Mesenchymal stem cell (in vitro differentiated cells and primary cell): ENCODE measurements around the gene MT4. TPM values are rescaled to one million over a fixed set of nuclear protein-coding genes. Genes with fewer than 3 reads are reported as not detected.
A peak's percentile ranks its signal among the peaks of the same experiment; 100 is the strongest.

Source experiments
- DNase-seq: peaks from one replicate; pipeline ENCODE4 v3.0.0-alpha.2; 2013
- H2AFZ ChIP-seq: one replicate; pipeline ENCODE4 v1.6.1; 2013; ENCODE audit warnings: low read depth, mild to moderate bottlenecking, control low read depth, inconsistent platforms, low read length, moderate library complexity
- H2AK5ac ChIP-seq: 2 replicates; pipeline ENCODE4 v1.6.1; 2013; ENCODE audit warnings: low read length, moderate library complexity, mild to moderate bottlenecking, inconsistent platforms; ENCODE audit not compliant: severe bottlenecking
- H2BK120ac ChIP-seq: one replicate; pipeline ENCODE4 v1.6.1; 2013; ENCODE audit warnings: low read depth, mild to moderate bottlenecking, inconsistent platforms, low read length, moderate library complexity
- H2BK12ac ChIP-seq, 2 experiments: one replicate each; pipeline ENCODE4 v1.6.1; 2013; ENCODE audit warnings: inconsistent platforms in 2 of 2, low read length in 2 of 2, mild to moderate bottlenecking in 2 of 2, moderate library complexity in 2 of 2, control low read depth in 1 of 2
- H2BK15ac ChIP-seq: one replicate; pipeline ENCODE4 v1.6.1; 2013; ENCODE audit warnings: mild to moderate bottlenecking, low read depth, inconsistent platforms; ENCODE audit not compliant: poor library complexity, severe bottlenecking
- H2BK5ac ChIP-seq: 2 replicates; pipeline ENCODE4 v1.6.1; 2013; ENCODE audit warnings: low read depth, mild to moderate bottlenecking, low read length, control low read depth, inconsistent platforms; ENCODE audit not compliant: poor library complexity, severe bottlenecking
- H3K14ac ChIP-seq, 2 experiments: one replicate each; pipeline ENCODE4 v1.6.1; 2013; ENCODE audit warnings: inconsistent platforms in 2 of 2, low read length in 2 of 2, control low read depth in 1 of 2, mild to moderate bottlenecking in 1 of 2, moderate library complexity in 1 of 2
- H3K18ac ChIP-seq, 2 experiments: one replicate each; pipeline ENCODE4 v1.6.1; 2013; ENCODE audit warnings: inconsistent platforms in 2 of 2, low read length in 2 of 2, control low read depth in 1 of 2, low read depth in 1 of 2, mild to moderate bottlenecking in 1 of 2
- H3K23ac ChIP-seq, 2 experiments: one replicate each; pipeline ENCODE4 v1.6.1; 2013; ENCODE audit warnings: inconsistent platforms in 2 of 2, low read length in 2 of 2, mild to moderate bottlenecking in 2 of 2, moderate library complexity in 2 of 2, control low read depth in 1 of 2
- H3K27ac ChIP-seq: 2 replicates; pipeline ENCODE4 v1.5.1; 2013; ENCODE audit warnings: mild to moderate bottlenecking, moderate library complexity, low read length, control low read depth, inconsistent platforms; ENCODE audit not compliant: poor library complexity, severe bottlenecking
- H3K27me3 ChIP-seq, 2 experiments: 2 replicates each; pipeline versions ENCODE4 v1.6.1 to v1.7.0; 2013; ENCODE audit warnings: low read length in 2 of 2, mild to moderate bottlenecking in 2 of 2, moderate library complexity in 2 of 2, control low read depth in 1 of 2, inconsistent platforms in 1 of 2; ENCODE audit not compliant: control insufficient read depth in 1 of 2, insufficient read depth in 1 of 2
- H3K36me3 ChIP-seq, 2 experiments: 2 replicates each; pipeline versions ENCODE4 v1.6.1 to v1.7.0; 2013; ENCODE audit warnings: low read length in 2 of 2, control low read depth in 1 of 2, inconsistent platforms in 1 of 2, low read depth in 1 of 2, mild to moderate bottlenecking in 1 of 2; ENCODE audit not compliant: insufficient read depth in 2 of 2, control insufficient read depth in 1 of 2
- H3K4ac ChIP-seq, 2 experiments: one replicate each; pipeline ENCODE4 v1.6.1; 2013; ENCODE audit warnings: inconsistent platforms in 2 of 2, low read length in 2 of 2, mild to moderate bottlenecking in 2 of 2, moderate library complexity in 2 of 2, control low read depth in 1 of 2, low read depth in 1 of 2
- H3K4me1 ChIP-seq: 2 replicates; pipeline ENCODE4 v1.6.1; 2013; ENCODE audit warnings: low read depth, low read length, control low read depth; ENCODE audit not compliant: control insufficient read depth, insufficient read depth
- H3K4me2 ChIP-seq: 2 replicates; pipeline ENCODE4 v1.6.1; 2013; ENCODE audit warnings: low read length, mild to moderate bottlenecking, inconsistent platforms; ENCODE audit not compliant: poor library complexity, severe bottlenecking
- H3K4me3 ChIP-seq, 2 experiments: 2 replicates each; pipeline versions ENCODE4 v1.5.1 to v1.7.0; 2013; ENCODE audit warnings: low read length in 2 of 2, mild to moderate bottlenecking in 2 of 2, control low read depth in 1 of 2, low read depth in 1 of 2; ENCODE audit not compliant: insufficient read depth in 1 of 2
- H3K79me1 ChIP-seq: replicated peaks from 2 replicates; pipeline ENCODE4 v1.6.1; 2013; ENCODE audit warnings: mild to moderate bottlenecking, control low read depth, low read length, inconsistent platforms; ENCODE audit not compliant: poor library complexity, severe bottlenecking
- H3K9ac ChIP-seq: 2 replicates; pipeline ENCODE4 v1.7.0; 2013; ENCODE audit warnings: mild to moderate bottlenecking, low read length, moderate library complexity
- H3K9me3 ChIP-seq: 2 replicates; pipeline ENCODE4 v1.7.0; 2013; ENCODE audit warnings: mild to moderate bottlenecking, low read length; ENCODE audit not compliant: control insufficient read depth
- H4K8ac ChIP-seq: one replicate; pipeline ENCODE4 v1.6.1; 2013; ENCODE audit warnings: inconsistent platforms, mild to moderate bottlenecking, low read length, moderate library complexity
- H4K91ac ChIP-seq: one replicate; pipeline ENCODE4 v1.6.1; 2013; ENCODE audit warnings: mild to moderate bottlenecking, low read length, inconsistent platforms
- WGBS: methylation state at CpG from one replicate; pipeline ENCODE4 v1.1.7; 2013; ENCODE audit warnings: mixed read lengths; 5-methylcytosine and 5-hydroxymethylcytosine counted together
- polyA plus RNA-seq, 2 experiments: library from polyadenylated mRNA; stranded (reverse); fragments of 200-250 nt; gene quantifications; one replicate each; pipeline ENCODE4 v1.2.3, GENCODE V29; 2013

Gene MT4
- not detected for polyA plus RNA-seq (2013, experiment 1 of 2)
- not detected for polyA plus RNA-seq (2013, experiment 2 of 2)

DNA sequence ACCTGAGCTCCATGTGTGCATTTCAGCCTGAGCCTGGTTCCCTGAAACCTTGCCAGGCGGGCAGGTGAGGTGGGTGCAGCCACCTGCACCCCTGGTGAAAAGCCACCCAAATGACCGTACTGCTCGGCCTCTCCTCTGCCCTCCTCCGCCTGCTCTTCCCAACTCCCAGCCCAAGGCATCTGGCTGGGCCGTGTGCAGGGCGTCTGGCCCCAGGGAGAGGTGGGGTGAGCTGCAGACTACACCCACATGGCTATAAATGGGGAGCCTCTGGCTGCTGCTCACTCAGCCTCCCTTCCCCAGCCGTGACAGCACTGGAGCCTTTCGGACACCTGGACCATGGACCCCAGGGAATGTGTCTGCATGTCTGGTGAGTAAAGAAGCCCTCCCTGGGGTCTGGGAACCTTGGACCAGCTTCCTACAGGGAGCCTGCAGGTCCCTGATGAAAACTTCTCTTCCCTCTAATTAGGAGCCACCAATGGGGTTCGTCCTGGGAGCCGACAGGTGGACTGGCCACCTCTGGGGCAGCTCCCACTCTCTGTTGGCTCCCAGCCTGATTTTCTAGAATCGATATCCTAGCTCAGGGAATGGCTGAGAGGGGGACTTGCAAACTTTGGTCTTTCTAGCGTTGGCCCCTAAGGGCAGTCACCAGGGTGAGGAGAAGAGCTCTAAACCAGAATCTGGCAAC, at the start of gene MT4:
Gene MT4, plus strand, starts transcription at position 281 of the 685 bp plus-strand sequence. Its CDS starts 56 bp downstream, at position 337.
- Histone ChIP-seq H3K4ac (no peak within 1 kb of the TSS), H2BK120ac (no peak within 1 kb of the TSS), H3K27me3 (peaks cover 37 to 56% of the 10 kb centered on the region in 2 experiments), H4K91ac (no peak within 1 kb of the TSS), H3K23ac (no peak within 1 kb of the TSS), H4K8ac (no peak within 1 kb of the TSS), H2BK5ac (no peak within 1 kb of the TSS), H3K18ac (no peak within 1 kb of the TSS), H2BK15ac (no peak within 1 kb of the TSS), H3K4me1 (no peaks in the 10 kb centered on the region), H3K36me3 (no peaks in the 10 kb centered on the region), H2AFZ (no peak within 1 kb of the TSS), H3K9me3 (no peaks in the 10 kb centered on the region), H3K9ac (no peak within 1 kb of the TSS), H3K4me2 (no peak within 1 kb of the TSS), H3K79me1 (no peaks in the 10 kb centered on the region), H3K4me3 (no peak within 1 kb of the TSS), H2AK5ac (no peak within 1 kb of the TSS), H3K27ac (no peak within 1 kb of the TSS), H3K14ac (no peak within 1 kb of the TSS), H2BK12ac (no peak within 1 kb of the TSS)
- no peak for DNase-seq
- WGBS, result 87% methylated on average over 10 of the region's 12 CpGs

DNA sequence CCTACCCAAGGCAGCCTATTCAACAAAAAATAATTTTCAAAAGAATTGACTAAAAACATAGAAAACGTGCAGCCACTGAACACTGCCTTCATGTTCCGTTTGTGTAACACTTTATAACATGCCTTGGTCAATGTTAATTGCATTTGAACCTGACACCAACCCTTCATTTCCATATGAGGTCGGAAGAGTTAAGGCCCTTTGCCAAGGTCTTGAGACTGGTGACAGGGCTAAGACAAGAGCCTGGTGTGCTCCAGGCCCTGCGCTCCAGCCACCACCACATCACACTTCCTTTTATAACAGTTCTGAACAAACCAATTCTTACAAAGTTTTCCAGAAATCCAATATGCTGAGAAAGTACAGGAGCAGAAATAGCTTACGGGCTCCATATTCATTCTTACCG, 49.2 kb upstream of the MT4 start:
- Histone ChIP-seq H3K14ac (no peak overlapping the region), H2AFZ (no peak overlapping the region), H3K36me3 (peaks cover 0 to 29% of the 10 kb centered on the region in 2 experiments), H2BK120ac (no peak overlapping the region), H3K9me3 (no peaks in the 10 kb centered on the region), H2BK15ac (no peak overlapping the region), H3K27ac (no peak overlapping the region), H2BK12ac (no peak overlapping the region), H3K4ac (no peak overlapping the region), H3K4me2 (no peak overlapping the region), H3K18ac (no peak overlapping the region), H2BK5ac (no peak overlapping the region), H3K4me1 (peaks cover 6% of the 10 kb centered on the region), H2AK5ac (no peak overlapping the region), H4K91ac (no peak overlapping the region), H3K9ac (peak overlapping the region; percentile 27), H3K4me3 (no peak overlapping the region), H3K23ac (no peak overlapping the region), H4K8ac (no peak overlapping the region), H3K27me3 (no peaks in the 10 kb centered on the region), H3K79me1 (peaks cover 25% of the 10 kb centered on the region)
- WGBS, result 86% methylated on average over 6 of the region's 6 CpGs
- DNase-seq, result no peak

DNA sequence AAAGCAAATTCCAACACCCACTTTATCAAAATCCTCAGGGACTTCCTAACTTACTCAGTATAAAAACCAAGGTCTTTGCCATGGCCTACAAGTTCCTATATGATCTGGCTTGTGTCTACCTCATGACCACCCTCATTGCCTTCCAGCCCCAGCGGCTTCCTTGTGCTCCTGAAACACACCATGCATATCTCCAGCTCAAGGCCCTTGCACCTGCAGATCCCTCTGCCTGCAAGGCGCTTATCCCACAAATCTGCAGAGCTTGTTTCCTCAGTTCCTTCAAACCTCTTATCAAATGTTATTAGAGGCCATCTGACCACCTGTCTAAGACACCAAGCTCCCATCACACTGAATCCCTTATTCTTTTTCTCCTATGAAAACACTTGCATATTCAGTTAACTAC, 47.7 kb upstream of the MT4 start:
- H3K4me1 ChIP-seq, result peaks cover 6% of the 10 kb centered on the region
- no peak overlapping the region for H3K4me2 ChIP-seq
- H2BK5ac ChIP-seq, result no peak overlapping the region
- peaks cover 19% of the 10 kb centered on the region for H3K79me1 ChIP-seq
- WGBS, result 91% methylated on average over 2 of the region's 2 CpGs
- H2BK120ac ChIP-seq, result no peak overlapping the region
- H4K91ac ChIP-seq, result no peak overlapping the region
- no peak for DNase-seq
- H2BK12ac ChIP-seq, result no peak overlapping the region
- no peak overlapping the region for H3K4me3 ChIP-seq
- no peak overlapping the region for H3K27ac ChIP-seq
- peaks cover 0 to 15% of the 10 kb centered on the region in 2 experiments for H3K36me3 ChIP-seq
- no peak overlapping the region for H3K4ac ChIP-seq
- no peak overlapping the region for H3K23ac ChIP-seq
- no peaks in the 10 kb centered on the region for H3K27me3 ChIP-seq
- H2AFZ ChIP-seq, result no peak overlapping the region
- H4K8ac ChIP-seq, result no peak overlapping the region
- no peak overlapping the region for H3K9ac ChIP-seq
- H3K9me3 ChIP-seq, result no peaks in the 10 kb centered on the region
- H2AK5ac ChIP-seq, result no peak overlapping the region
- no peak overlapping the region for H2BK15ac ChIP-seq
- H3K14ac ChIP-seq, result no peak overlapping the region
- no peak overlapping the region for H3K18ac ChIP-seq

DNA sequence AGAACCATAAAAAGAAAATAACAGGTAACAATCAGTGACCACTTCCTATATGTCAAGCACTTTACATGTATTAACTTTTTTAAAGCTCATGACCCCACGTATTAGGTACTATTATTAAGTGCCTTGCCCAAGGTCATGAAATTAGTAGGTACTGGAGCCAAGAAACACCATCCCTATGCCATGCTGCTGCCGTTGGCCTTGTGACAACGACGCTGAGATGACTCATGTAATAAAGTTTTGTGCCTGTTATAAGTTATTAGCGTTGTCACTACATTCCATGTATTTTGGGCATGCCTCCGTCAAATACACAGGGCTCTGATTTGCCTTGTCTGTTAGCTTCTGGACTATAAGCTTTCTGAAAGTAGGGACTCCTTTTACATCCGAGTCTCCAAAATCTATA, 46.4 kb upstream of the MT4 start:
- Histone ChIP-seq H3K4me3 (peak overlapping the region in 1 of 2 experiments; percentile 96), H3K27ac (no peak overlapping the region), H2BK12ac (no peak overlapping the region), H2BK5ac (no peak overlapping the region), H3K23ac (no peak overlapping the region), H3K9me3 (no peaks in the 10 kb centered on the region), H3K18ac (no peak overlapping the region), H3K9ac (peak overlapping the region; percentile 31), H2AK5ac (no peak overlapping the region), H2BK120ac (no peak overlapping the region), H3K4me1 (peaks cover 6% of the 10 kb centered on the region), H2BK15ac (no peak overlapping the region), H4K8ac (no peak overlapping the region), H3K14ac (no peak overlapping the region), H3K36me3 (peaks cover 0 to 3% of the 10 kb centered on the region in 2 experiments), H3K4me2 (no peak overlapping the region), H3K4ac (no peak overlapping the region), H2AFZ (no peak overlapping the region), H3K79me1 (peaks cover 16% of the 10 kb centered on the region), H4K91ac (no peak overlapping the region), H3K27me3 (no peaks in the 10 kb centered on the region)
- 91% methylated on average over 6 of the region's 7 CpGs for WGBS
- no peak for DNase-seq
